Measurements from ENCODE around the gene SLC37A3. TPM values are rescaled to one million over a fixed set of nuclear protein-coding genes. Genes with fewer than 3 reads are reported as not detected.

Gene SLC37A3
- total RNA-seq, 1 donor from 2014 or later, result 15.0 TPM

GRCh38 chr7:140333223-140333622 is 65.1 kb downstream of the SLC37A3 start:
- Histone ChIP-seq H3K9me3 (no peaks in the 10 kb centered on the region), H3K4me1 (no peaks in the 10 kb centered on the region), H3K36me3 (peaks cover 19 to 33% of the 10 kb centered on the region in 2 donors), H3K27me3 (no peaks in the 10 kb centered on the region), H3K4me3 (no peak overlapping the region), H3K27ac (no peak overlapping the region)
- TF ChIP-seq CTCF (IDR thresholded peaks at IDR 0.05), result no peak
- no peak for DNase-seq (ENCODE audit: low spot score in 2 of 2)
- intact Hi-C loops (cut with DNase I), result no loop called here

GRCh38 chr7:140330595-140330994 is 67.7 kb downstream of the SLC37A3 start:
- Histone ChIP-seq H3K9me3 (no peaks in the 10 kb centered on the region), H3K27me3 (no peaks in the 10 kb centered on the region), H3K27ac (no peak overlapping the region), H3K4me3 (no peak overlapping the region), H3K4me1 (peaks cover 0 to 3% of the 10 kb centered on the region in 2 donors), H3K36me3 (peaks cover 9 to 23% of the 10 kb centered on the region in 2 donors)
- intact Hi-C loops (cut with DNase I), result no loop called here
- no peak for DNase-seq (ENCODE audit: low spot score in 2 of 2)
- TF ChIP-seq CTCF (IDR thresholded peaks at IDR 0.05), result no peak

- H3K4me3 ChIP-seq, result no peak overlapping the region
- H3K27ac ChIP-seq, result no peak overlapping the region
- no peak for DNase-seq (ENCODE audit: low spot score in 2 of 2)
- H3K36me3 ChIP-seq, result peaks cover 9 to 21% of the 10 kb centered on the region in 2 donors
- no peaks in the 10 kb centered on the region for H3K9me3 ChIP-seq
- TF ChIP-seq CTCF (IDR thresholded peaks at IDR 0.05), result no peak
- intact Hi-C loops (cut with DNase I), result no loop called here
- H3K27me3 ChIP-seq, result no peaks in the 10 kb centered on the region
- H3K4me1 ChIP-seq, result peaks cover 0 to 3% of the 10 kb centered on the region in 2 donors
Observed at GRCh38 chr7:140330128-140330527, 68.2 kb downstream of the SLC37A3 start.

GRCh38 chr7:140327261-140327661 is 71.1 kb downstream of the SLC37A3 start:
- no peak for DNase-seq (ENCODE audit: low spot score in 2 of 2)

GRCh38 chr7:140326116-140326928 is 72.0 kb downstream of the SLC37A3 start:
- H3K4me1 ChIP-seq, result peaks cover 0 to 3% of the 10 kb centered on the region in 2 donors
- peak in 1 of 2 donors; percentile 83 for DNase-seq (ENCODE audit: low spot score in 2 of 2)
- peak; percentile 66 to 84 (median 66) for TF ChIP-seq CTCF (IDR thresholded peaks at IDR 0.05)
- no peaks in the 10 kb centered on the region for H3K27me3 ChIP-seq
- H3K36me3 ChIP-seq, result peaks cover 0 to 3% of the 10 kb centered on the region in 2 donors
- H3K27ac ChIP-seq, result peak overlapping the region; percentile 14 to 36
- intact Hi-C loops (cut with DNase I), result loop anchor here (1.0 to 10.0 kb wide), 3 partner anchors 151 to 232 kb away; no protein-coding TSS in a partner anchor
- H3K9me3 ChIP-seq, result no peaks in the 10 kb centered on the region
- peak overlapping the region in 1 of 2 donors; percentile 40 for H3K4me3 ChIP-seq

More at GRCh38 chr7:140327261-140327661, 71.1 kb downstream of the SLC37A3 start:
- no peak overlapping the region for H3K27ac ChIP-seq
- no peak for TF ChIP-seq CTCF (IDR thresholded peaks at IDR 0.05)
- peaks cover 0 to 3% of the 10 kb centered on the region in 2 donors for H3K4me1 ChIP-seq
- H3K4me3 ChIP-seq, result no peak overlapping the region
- no peaks in the 10 kb centered on the region for H3K9me3 ChIP-seq
- H3K36me3 ChIP-seq, result peaks cover 0 to 8% of the 10 kb centered on the region in 2 donors
- intact Hi-C loops (cut with DNase I), result loop anchor here (5.0 to 10.0 kb wide), 2 partner anchors 215 to 232 kb away; no protein-coding TSS in a partner anchor
- no peaks in the 10 kb centered on the region for H3K27me3 ChIP-seq

All from ascending aorta (tissue), 2 donors.